Activated CD8-positive, alpha-beta memory T cell treated with anti-CD3 and anti-CD28 coated beads, Interleukin-2, amount 50 U/mL, for 1 hour (primary cell): ENCODE data around the gene RBPJ.
"Not testable (repeated sequence)": the region's sequence is repeated elsewhere in the genome, so short reads cannot be mapped to it uniquely, and the experiment has no call there.

Source experiments
- DNase-seq: peaks from one replicate; pipeline ENCODE4 v3.0.0-alpha.2; 2020; ENCODE audit errors: extremely low read depth

The RBPJ gene

GRCh38 chr4:26302031-26302899 is 18.5 kb upstream of the RBPJ start:
- no peak for DNase-seq

- DNase-seq: no peak
Measured at GRCh38 chr4:26303008-26303407, 17.8 kb upstream of the RBPJ start.

- DNase-seq: no peak
Measured at GRCh38 chr4:26307037-26307800, 13.6 kb upstream of the RBPJ start.

- no peak for DNase-seq
Measured at GRCh38 chr4:26308568-26308967, 12.2 kb upstream of the RBPJ start.

- no peak for DNase-seq
Measured at GRCh38 chr4:26310264-26310663, 10.6 kb upstream of the RBPJ start.

- DNase-seq: no peak
Measured at GRCh38 chr4:26311633-26312032, 9.2 kb upstream of the RBPJ start.

- not testable (repeated sequence) for DNase-seq
Measured at GRCh38 chr4:26315316-26315932, 5.4 kb upstream of the RBPJ start.

- no peak for DNase-seq
Measured at GRCh38 chr4:26317766-26318165, 3.0 kb upstream of the RBPJ start.

- peak; percentile 94 for DNase-seq
Measured at GRCh38 chr4:26319467-26319948, 1.3 kb upstream of the RBPJ start.

GRCh38 chr4:26319949-26320537 is 771 bp upstream of the RBPJ start:
- no peak for DNase-seq

GRCh38 chr4:26321373-26322221 is 783 bp downstream of the RBPJ start:
- DNase-seq: no peak

GRCh38 chr4:26322346-26322745 is 1.5 kb downstream of the RBPJ start:
- DNase-seq: no peak

GRCh38 chr4:26323821-26324220 is 3.0 kb downstream of the RBPJ start:
- DNase-seq: no peak

GRCh38 chr4:26325191-26325590 is 4.4 kb downstream of the RBPJ start:
- no peak for DNase-seq

- DNase-seq: no peak
Measured at GRCh38 chr4:26326791-26327190, 6.0 kb downstream of the RBPJ start.

- DNase-seq: no peak
Measured at GRCh38 chr4:26330186-26330787, 9.5 kb downstream of the RBPJ start.

- no peak for DNase-seq
Measured at GRCh38 chr4:26330946-26331345, 10.1 kb downstream of the RBPJ start.

- no peak for DNase-seq
Measured at GRCh38 chr4:26331380-26331950, 10.7 kb downstream of the RBPJ start.

GRCh38 chr4:26334366-26334765 is 13.6 kb downstream of the RBPJ start:
- DNase-seq: no peak

GRCh38 chr4:26337612-26338011 is 16.8 kb downstream of the RBPJ start:
- DNase-seq: no peak
